KMS-11 (cell line): ENCODE results near the gene TMEM244.

Source experiments
- H2AFZ ChIP-seq: fragments of 200-600 bp; sonication (generic); 2 replicates; pipeline ENCODE4 v1.6.1; 2016; ENCODE audit warnings: antibody characterized with exemption, mixed run types, low read depth
- H3K27ac ChIP-seq: fragments of 200-600 bp; sonication (generic); 2 replicates; pipeline ENCODE4 v1.6.1; 2016; ENCODE audit warnings: mild to moderate bottlenecking, mixed run types
- H3K27me3 ChIP-seq: fragments of 200-600 bp; sonication (generic); 2 replicates; pipeline ENCODE4 v1.6.1; 2017; ENCODE audit warnings: mild to moderate bottlenecking, low read depth, mixed run types, moderate library complexity; ENCODE audit not compliant: insufficient read depth
- H3K36me3 ChIP-seq: fragments of 200-600 bp; sonication (generic); 2 replicates; pipeline ENCODE4 v1.6.1; 2017; ENCODE audit warnings: mild to moderate bottlenecking, mixed run types; ENCODE audit not compliant: insufficient read depth
- H3K4me1 ChIP-seq: fragments of 200-600 bp; sonication (generic); 2 replicates; pipeline ENCODE4 v1.6.1; 2016; ENCODE audit warnings: mild to moderate bottlenecking, low read depth, mixed run types; ENCODE audit not compliant: poor library complexity, severe bottlenecking
- H3K4me2 ChIP-seq: fragments of 200-600 bp; sonication (generic); 2 replicates; pipeline ENCODE4 v1.7.0; 2016; ENCODE audit warnings: mild to moderate bottlenecking, mixed run types
- H3K4me3 ChIP-seq: fragments of 200-600 bp; sonication (generic); IDR thresholded peaks from 2 replicates; pipeline ENCODE4 v1.6.1; 2017; ENCODE audit warnings: low read depth, low read length, mixed read lengths; ENCODE audit not compliant: insufficient read depth
- H3K79me2 ChIP-seq: fragments of 200-600 bp; sonication (generic); 2 replicates; pipeline ENCODE4 v1.6.1; 2016; ENCODE audit warnings: low read depth, mixed run types; ENCODE audit not compliant: insufficient read depth
- H3K9ac ChIP-seq: fragments of 200-600 bp; sonication (generic); 2 replicates; pipeline ENCODE4 v1.6.1; 2016; ENCODE audit warnings: mild to moderate bottlenecking, mixed run types
- H4K20me1 ChIP-seq: fragments of 200-600 bp; sonication (generic); 2 replicates; pipeline ENCODE4 v1.6.1; 2016; ENCODE audit warnings: mild to moderate bottlenecking, mixed run types; ENCODE audit not compliant: insufficient read depth
- CTCF ChIP-seq: fragments of 200-600 bp; sonication (generic); conservative IDR thresholded peaks from 2 replicates; pipeline ENCODE4 v1.6.1; 2017; ENCODE audit warnings: low read depth, mild to moderate bottlenecking, antibody characterized with exemption, low read length, moderate library complexity, mixed read lengths

Gene TMEM244

GRCh38 chr6:129860908-129861665 lies at the start of gene TMEM244:
TMEM244 (minus strand) TSS chr6:129861315; CDS start chr6:129861188, 127 bp downstream.
- Histone ChIP-seq H3K36me3 (no peaks in the 10 kb centered on the region), H3K4me3 (no peak within 1 kb of the TSS), H3K4me2 (peak within 1 kb of the TSS; percentile 30; the same call in 1 of the 2 replicates), H3K27me3 (no peaks in the 10 kb centered on the region), H3K79me2 (no peaks in the 10 kb centered on the region), H2AFZ (peak within 1 kb of the TSS; percentile 39), H3K27ac (no peak within 1 kb of the TSS), H4K20me1 (no peaks in the 10 kb centered on the region), H3K9ac (no peak within 1 kb of the TSS), H3K4me1 (no peaks in the 10 kb centered on the region)
- no peak for TF ChIP-seq CTCF

GRCh38 chr6:129908858-129909257 lies 47.7 kb upstream of the TMEM244 start:
- no peaks in the 10 kb centered on the region for H3K36me3 ChIP-seq
- no peak overlapping the region for H3K27ac ChIP-seq
- no peak overlapping the region for H3K4me3 ChIP-seq
- H3K4me2 ChIP-seq, result no peak overlapping the region
- no peak overlapping the region for H2AFZ ChIP-seq
- H3K27me3 ChIP-seq, result no peaks in the 10 kb centered on the region
- TF ChIP-seq CTCF, result no peak
- H3K79me2 ChIP-seq, result no peaks in the 10 kb centered on the region
- no peaks in the 10 kb centered on the region for H4K20me1 ChIP-seq
- no peaks in the 10 kb centered on the region for H3K4me1 ChIP-seq
- no peak overlapping the region for H3K9ac ChIP-seq

GRCh38 chr6:129908356-129908755 lies 47.2 kb upstream of the TMEM244 start:
- no peaks in the 10 kb centered on the region for H3K27me3 ChIP-seq
- no peaks in the 10 kb centered on the region for H3K79me2 ChIP-seq
- no peaks in the 10 kb centered on the region for H3K4me1 ChIP-seq
- H3K4me3 ChIP-seq, result no peak overlapping the region
- no peak for TF ChIP-seq CTCF
- no peaks in the 10 kb centered on the region for H4K20me1 ChIP-seq
- H3K36me3 ChIP-seq, result no peaks in the 10 kb centered on the region
- no peak overlapping the region for H2AFZ ChIP-seq
- no peak overlapping the region for H3K27ac ChIP-seq
- no peak overlapping the region for H3K4me2 ChIP-seq
- no peak overlapping the region for H3K9ac ChIP-seq

- no peak overlapping the region for H3K4me3 ChIP-seq
- no peak overlapping the region for H3K9ac ChIP-seq
- no peaks in the 10 kb centered on the region for H3K36me3 ChIP-seq
- H2AFZ ChIP-seq, result no peak overlapping the region
- no peaks in the 10 kb centered on the region for H3K4me1 ChIP-seq
- no peak for TF ChIP-seq CTCF
- no peaks in the 10 kb centered on the region for H3K27me3 ChIP-seq
- H3K27ac ChIP-seq, result no peak overlapping the region
- no peaks in the 10 kb centered on the region for H4K20me1 ChIP-seq
- H3K4me2 ChIP-seq, result no peak overlapping the region
- H3K79me2 ChIP-seq, result no peaks in the 10 kb centered on the region
Observed at GRCh38 chr6:129906515-129907077, 45.5 kb upstream of the TMEM244 start.
